ENCODE data around the gene MLPH. TPM values are rescaled to one million over a fixed set of nuclear protein-coding genes. Genes with fewer than 3 reads are reported as not detected.

MLPH gene
- total RNA-seq, 1 donor from 2014 or later, result 34.6 TPM

GRCh38 chr2:237488901-237489860, 2.1 kb downstream of the MLPH start:
- TF ChIP-seq POLR2A (IDR thresholded peaks at IDR 0.05) (no peak), POLR2AphosphoS5 (IDR thresholded peaks at IDR 0.05; ENCODE audit: insufficient read depth in 1 of 2, low read depth in 1 of 2) (peak in 1 of 2 donors; percentile 14), CTCF (IDR thresholded peaks at IDR 0.05) (no peak)
- Histone ChIP-seq H3K4me3 (peak overlapping the region in 1 of 2 donors; percentile 58), H3K27me3 (no peaks in the 10 kb centered on the region), H3K4me1 (peaks cover 55% of the 10 kb centered on the region), H3K9me3 (no peaks in the 10 kb centered on the region), H3K27ac (peak overlapping the region; percentile 92), H3K36me3 (peaks cover 0 to 7% of the 10 kb centered on the region in 2 donors)
- no peak for DNase-seq (ENCODE audit: extremely low spot score in 2 of 2)
- intact Hi-C loops (cut with DNase I), result no loop called here

GRCh38 chr2:237490009-237490711, 3.1 kb downstream of the MLPH start:
- peaks cover 55% of the 10 kb centered on the region for H3K4me1 ChIP-seq
- peaks cover 0 to 7% of the 10 kb centered on the region in 2 donors for H3K36me3 ChIP-seq
- TF ChIP-seq POLR2AphosphoS5 (IDR thresholded peaks at IDR 0.05; ENCODE audit: insufficient read depth in 1 of 2, low read depth in 1 of 2) (peak in 1 of 2 donors; percentile 62), CTCF (IDR thresholded peaks at IDR 0.05) (no peak), POLR2A (IDR thresholded peaks at IDR 0.05) (no peak)
- no peaks in the 10 kb centered on the region for H3K27me3 ChIP-seq
- H3K4me3 ChIP-seq, result no peak overlapping the region
- peak overlapping the region; percentile 92 for H3K27ac ChIP-seq
- intact Hi-C loops (cut with DNase I), result no loop called here
- no peaks in the 10 kb centered on the region for H3K9me3 ChIP-seq
- DNase-seq (ENCODE audit: extremely low spot score in 2 of 2), result no peak

GRCh38 chr2:237490795-237491194, 3.7 kb downstream of the MLPH start:
- TF ChIP-seq CTCF (IDR thresholded peaks at IDR 0.05) (no peak), POLR2AphosphoS5 (IDR thresholded peaks at IDR 0.05; ENCODE audit: insufficient read depth in 1 of 2, low read depth in 1 of 2) (no peak), POLR2A (IDR thresholded peaks at IDR 0.05) (no peak)
- H3K36me3 ChIP-seq, result peaks cover 0 to 7% of the 10 kb centered on the region in 2 donors
- peak overlapping the region; percentile 92 for H3K27ac ChIP-seq
- H3K4me3 ChIP-seq, result no peak overlapping the region
- H3K4me1 ChIP-seq, result peaks cover 50% of the 10 kb centered on the region
- no peaks in the 10 kb centered on the region for H3K9me3 ChIP-seq
- H3K27me3 ChIP-seq, result no peaks in the 10 kb centered on the region
- intact Hi-C loops (cut with DNase I), result no loop called here
- DNase-seq (ENCODE audit: extremely low spot score in 2 of 2), result no peak

- peaks cover 0 to 7% of the 10 kb centered on the region in 2 donors for H3K36me3 ChIP-seq
- TF ChIP-seq CTCF (IDR thresholded peaks at IDR 0.05) (no peak), POLR2AphosphoS5 (IDR thresholded peaks at IDR 0.05; ENCODE audit: insufficient read depth in 1 of 2, low read depth in 1 of 2) (no peak), POLR2A (IDR thresholded peaks at IDR 0.05) (no peak)
- no peaks in the 10 kb centered on the region for H3K27me3 ChIP-seq
- H3K4me1 ChIP-seq, result peaks cover 42% of the 10 kb centered on the region
- no peak for DNase-seq (ENCODE audit: extremely low spot score in 2 of 2)
- H3K4me3 ChIP-seq, result no peak overlapping the region
- H3K9me3 ChIP-seq, result no peaks in the 10 kb centered on the region
- intact Hi-C loops (cut with DNase I), result no loop called here
- H3K27ac ChIP-seq, result no peak overlapping the region
Measured at GRCh38 chr2:237491515-237492118, 4.6 kb downstream of the MLPH start.
